ENCODE measurements around the gene SFMBT1.

Gene SFMBT1

DNA sequence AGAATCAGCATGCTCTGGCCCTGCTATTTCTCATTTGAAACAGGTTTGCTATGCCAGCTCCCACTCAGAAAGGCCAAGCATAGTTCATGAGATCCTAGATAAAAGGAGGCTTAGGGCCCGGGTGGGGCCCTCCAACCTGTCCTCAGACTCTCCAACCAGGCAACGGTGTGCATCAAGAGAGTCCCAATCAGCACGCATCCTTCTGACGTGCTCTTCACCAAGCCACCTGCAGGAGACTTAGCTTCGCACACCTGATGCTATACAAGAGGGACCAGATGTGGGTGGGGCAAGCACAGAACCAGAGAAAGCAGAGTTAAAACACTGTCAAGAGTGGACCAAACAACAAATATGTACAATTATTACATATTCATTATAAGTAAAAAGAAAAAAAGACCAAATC, 165.8 kb downstream of the SFMBT1 start:
- Histone ChIP-seq H3K9me3 (ENCODE audit: control insufficient read depth, low read length) (no peaks in the 10 kb centered on the region), H3K9ac (ENCODE audit: low read length) (no peak overlapping the region), H3K36me3 (ENCODE audit: control insufficient read depth, insufficient read depth, low read length) (no peaks in the 10 kb centered on the region), H3K4me1 (ENCODE audit: control insufficient read depth, insufficient read depth, low read length) (no peaks in the 10 kb centered on the region), H3K27me3 (ENCODE audit: control insufficient read depth, insufficient read depth, low read length) (no peaks in the 10 kb centered on the region), H3K4me3 (ENCODE audit: low read length) (no peak overlapping the region)

GRCh38 chr3:52879581-52879980, 166.3 kb downstream of the SFMBT1 start:
- Histone ChIP-seq H3K4me3 (ENCODE audit: low read length) (no peak overlapping the region), H3K9ac (ENCODE audit: low read length) (no peak overlapping the region), H3K27me3 (ENCODE audit: control insufficient read depth, insufficient read depth, low read length) (no peaks in the 10 kb centered on the region), H3K9me3 (ENCODE audit: control insufficient read depth, low read length) (no peaks in the 10 kb centered on the region), H3K4me1 (ENCODE audit: control insufficient read depth, insufficient read depth, low read length) (no peaks in the 10 kb centered on the region), H3K36me3 (ENCODE audit: control insufficient read depth, insufficient read depth, low read length) (no peaks in the 10 kb centered on the region)

DNA sequence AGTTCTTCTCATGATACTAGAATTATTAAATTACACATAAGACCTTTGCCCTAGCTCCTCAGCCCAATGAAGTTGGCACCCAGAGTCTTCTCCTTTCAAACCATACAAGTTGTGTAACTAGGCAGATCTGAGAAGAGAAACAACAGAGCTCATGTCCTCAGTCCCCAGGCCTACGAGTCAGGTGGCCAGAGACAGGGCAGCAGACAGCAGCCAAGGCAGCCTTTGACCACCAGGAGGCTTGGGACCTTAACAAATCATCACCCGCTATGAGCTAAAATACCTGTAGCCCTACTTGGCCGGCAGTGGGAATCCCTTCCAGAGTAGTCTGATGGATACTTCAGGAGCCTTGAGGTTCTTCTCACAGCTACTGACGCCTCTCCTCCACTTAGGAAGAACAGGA, 166.8 kb downstream of the SFMBT1 start:
- Histone ChIP-seq H3K36me3 (ENCODE audit: control insufficient read depth, insufficient read depth, low read length) (no peaks in the 10 kb centered on the region), H3K9me3 (ENCODE audit: control insufficient read depth, low read length) (no peaks in the 10 kb centered on the region), H3K27me3 (ENCODE audit: control insufficient read depth, insufficient read depth, low read length) (no peaks in the 10 kb centered on the region), H3K4me3 (ENCODE audit: low read length) (no peak overlapping the region), H3K9ac (ENCODE audit: low read length) (no peak overlapping the region), H3K4me1 (ENCODE audit: control insufficient read depth, insufficient read depth, low read length) (no peaks in the 10 kb centered on the region)

GRCh38 chr3:52877085-52877484, 168.8 kb downstream of the SFMBT1 start:
- Histone ChIP-seq H3K4me3 (ENCODE audit: low read length) (no peak overlapping the region), H3K9me3 (ENCODE audit: control insufficient read depth, low read length) (no peaks in the 10 kb centered on the region), H3K27me3 (ENCODE audit: control insufficient read depth, insufficient read depth, low read length) (no peaks in the 10 kb centered on the region), H3K36me3 (ENCODE audit: control insufficient read depth, insufficient read depth, low read length) (no peaks in the 10 kb centered on the region), H3K9ac (ENCODE audit: low read length) (no peak overlapping the region), H3K4me1 (ENCODE audit: control insufficient read depth, insufficient read depth, low read length) (no peaks in the 10 kb centered on the region)

- Histone ChIP-seq H3K27me3 (ENCODE audit: control insufficient read depth, insufficient read depth, low read length) (no peaks in the 10 kb centered on the region), H3K9me3 (ENCODE audit: control insufficient read depth, low read length) (no peaks in the 10 kb centered on the region), H3K4me3 (ENCODE audit: low read length) (no peak overlapping the region), H3K36me3 (ENCODE audit: control insufficient read depth, insufficient read depth, low read length) (no peaks in the 10 kb centered on the region), H3K9ac (ENCODE audit: low read length) (no peak overlapping the region), H3K4me1 (ENCODE audit: control insufficient read depth, insufficient read depth, low read length) (no peaks in the 10 kb centered on the region)
Observed at GRCh38 chr3:52874864-52875587, 170.8 kb downstream of the SFMBT1 start.

DNA sequence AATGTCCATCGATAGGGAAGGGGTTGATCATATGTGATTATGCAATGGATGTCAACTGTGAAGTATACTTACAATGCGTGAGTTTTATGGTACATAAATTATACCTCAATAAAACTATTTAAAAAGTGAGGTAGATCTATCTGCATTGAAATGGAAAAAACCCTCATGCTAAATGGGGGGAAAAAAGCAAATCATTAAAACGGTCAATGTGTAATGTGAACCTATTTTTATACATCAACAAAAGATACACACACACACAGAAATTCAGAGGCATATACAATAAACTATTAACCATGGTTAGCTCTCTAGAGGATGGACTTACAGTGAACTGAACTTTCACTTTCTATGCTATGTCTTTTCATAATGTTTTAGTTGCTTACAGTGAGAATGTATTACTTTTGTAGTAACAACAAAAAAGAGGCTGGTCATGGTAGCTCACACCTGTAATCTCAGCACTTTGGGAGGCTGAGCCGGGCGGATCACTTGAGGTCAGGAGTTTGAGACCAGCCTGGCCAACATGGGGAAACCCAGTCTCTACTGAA, 171.6 kb downstream of the SFMBT1 start:
- Histone ChIP-seq H3K9ac (ENCODE audit: low read length) (no peak overlapping the region), H3K4me3 (ENCODE audit: low read length) (no peak overlapping the region), H3K27me3 (ENCODE audit: control insufficient read depth, insufficient read depth, low read length) (no peaks in the 10 kb centered on the region), H3K36me3 (ENCODE audit: control insufficient read depth, insufficient read depth, low read length) (no peaks in the 10 kb centered on the region), H3K9me3 (ENCODE audit: control insufficient read depth, low read length) (no peaks in the 10 kb centered on the region), H3K4me1 (ENCODE audit: control insufficient read depth, insufficient read depth, low read length) (no peaks in the 10 kb centered on the region)

DNA sequence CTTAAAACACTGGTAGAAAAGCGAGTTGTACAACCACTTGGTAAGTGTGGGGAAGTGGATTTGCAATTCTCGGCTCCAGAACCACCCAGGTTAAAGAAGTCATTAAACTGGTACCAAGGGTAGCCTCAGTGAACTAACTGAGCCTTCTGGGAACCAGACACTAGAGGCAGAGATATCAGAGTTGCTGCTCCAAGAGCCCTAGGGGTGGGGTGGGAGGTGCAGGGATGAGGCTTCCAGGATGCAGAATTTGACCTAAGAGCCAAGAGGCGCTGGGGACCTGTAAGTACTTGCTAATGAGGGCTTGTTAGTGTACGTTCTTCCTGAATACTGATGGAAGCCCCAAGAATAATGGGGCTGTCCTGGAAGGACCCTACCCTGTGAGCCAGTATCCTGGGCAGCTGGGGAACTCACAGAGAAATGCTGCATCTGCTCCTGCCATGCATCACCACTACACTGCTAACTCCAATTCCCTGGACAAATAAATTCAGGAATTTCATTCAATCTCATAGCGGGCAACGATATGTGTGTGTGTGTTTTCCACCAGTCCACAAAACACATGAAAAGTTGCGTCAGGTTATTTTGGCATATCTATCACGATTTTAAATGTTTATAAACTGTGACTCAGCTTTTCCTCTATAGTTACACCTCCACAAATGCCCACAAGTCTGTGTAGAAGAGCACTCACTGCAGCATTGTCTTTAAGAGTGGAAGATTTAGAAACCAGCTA, 172.3 kb downstream of the SFMBT1 start:
- no peaks in the 10 kb centered on the region for H3K4me1 ChIP-seq (ENCODE audit: control insufficient read depth, insufficient read depth, low read length)
- H3K9ac ChIP-seq (ENCODE audit: low read length), result no peak overlapping the region
- H3K27me3 ChIP-seq (ENCODE audit: control insufficient read depth, insufficient read depth, low read length), result no peaks in the 10 kb centered on the region
- H3K36me3 ChIP-seq (ENCODE audit: control insufficient read depth, insufficient read depth, low read length), result no peaks in the 10 kb centered on the region
- no peak overlapping the region for H3K4me3 ChIP-seq (ENCODE audit: low read length)
- H3K9me3 ChIP-seq (ENCODE audit: control insufficient read depth, low read length), result no peaks in the 10 kb centered on the region

GRCh38 chr3:52872245-52872644, 173.6 kb downstream of the SFMBT1 start:
- H3K9me3 ChIP-seq (ENCODE audit: control insufficient read depth, low read length), result no peaks in the 10 kb centered on the region
- no peaks in the 10 kb centered on the region for H3K36me3 ChIP-seq (ENCODE audit: control insufficient read depth, insufficient read depth, low read length)
- H3K4me1 ChIP-seq (ENCODE audit: control insufficient read depth, insufficient read depth, low read length), result no peaks in the 10 kb centered on the region

GRCh38 chr3:52871761-52872160, 174.1 kb downstream of the SFMBT1 start:
- H3K4me3 ChIP-seq (ENCODE audit: low read length), result no peak overlapping the region
- no peaks in the 10 kb centered on the region for H3K9me3 ChIP-seq (ENCODE audit: control insufficient read depth, low read length)
- H3K9ac ChIP-seq (ENCODE audit: low read length), result no peak overlapping the region
- H3K4me1 ChIP-seq (ENCODE audit: control insufficient read depth, insufficient read depth, low read length), result no peaks in the 10 kb centered on the region
- no peaks in the 10 kb centered on the region for H3K36me3 ChIP-seq (ENCODE audit: control insufficient read depth, insufficient read depth, low read length)
- no peaks in the 10 kb centered on the region for H3K27me3 ChIP-seq (ENCODE audit: control insufficient read depth, insufficient read depth, low read length)

More at GRCh38 chr3:52872245-52872644, 173.6 kb downstream of the SFMBT1 start:
- Histone ChIP-seq H3K4me3 (ENCODE audit: low read length) (no peak overlapping the region), H3K9ac (ENCODE audit: low read length) (no peak overlapping the region), H3K27me3 (ENCODE audit: control insufficient read depth, insufficient read depth, low read length) (no peaks in the 10 kb centered on the region)

DNA sequence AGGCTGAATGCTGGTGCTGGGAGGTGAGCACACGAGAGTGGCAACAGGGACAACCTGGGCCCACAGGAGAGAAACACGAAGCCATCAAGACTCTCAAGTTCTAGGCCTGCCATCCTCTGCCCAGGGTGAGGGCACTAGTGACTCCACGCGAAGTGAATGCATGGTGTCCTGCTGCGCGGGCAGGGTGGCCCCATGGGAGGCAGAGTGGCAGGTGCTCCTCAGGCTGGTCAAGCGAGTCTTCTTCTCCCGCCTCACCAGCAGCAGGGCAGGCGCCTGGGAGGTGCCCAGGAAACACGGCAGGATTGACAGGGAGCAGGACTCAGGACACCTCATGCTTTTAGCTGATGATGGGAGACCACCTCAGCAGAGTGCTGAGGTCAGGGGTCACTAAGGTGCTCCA, 175.4 kb downstream of the SFMBT1 start:
- Histone ChIP-seq H3K9ac (ENCODE audit: low read length) (no peak overlapping the region), H3K27me3 (ENCODE audit: control insufficient read depth, insufficient read depth, low read length) (no peaks in the 10 kb centered on the region), H3K4me1 (ENCODE audit: control insufficient read depth, insufficient read depth, low read length) (no peaks in the 10 kb centered on the region), H3K9me3 (ENCODE audit: control insufficient read depth, low read length) (no peaks in the 10 kb centered on the region), H3K36me3 (ENCODE audit: control insufficient read depth, insufficient read depth, low read length) (no peaks in the 10 kb centered on the region), H3K4me3 (ENCODE audit: low read length) (no peak overlapping the region)

GRCh38 chr3:52866427-52866826, 179.4 kb downstream of the SFMBT1 start:
- Histone ChIP-seq H3K9ac (ENCODE audit: low read length) (no peak overlapping the region), H3K9me3 (ENCODE audit: control insufficient read depth, low read length) (no peaks in the 10 kb centered on the region), H3K4me3 (ENCODE audit: low read length) (no peak overlapping the region), H3K4me1 (ENCODE audit: control insufficient read depth, insufficient read depth, low read length) (no peaks in the 10 kb centered on the region), H3K36me3 (ENCODE audit: control insufficient read depth, insufficient read depth, low read length) (no peaks in the 10 kb centered on the region), H3K27me3 (ENCODE audit: control insufficient read depth, insufficient read depth, low read length) (no peaks in the 10 kb centered on the region)

GRCh38 chr3:52865994-52866393, 179.9 kb downstream of the SFMBT1 start:
- no peak overlapping the region for H3K9ac ChIP-seq (ENCODE audit: low read length)
- no peaks in the 10 kb centered on the region for H3K27me3 ChIP-seq (ENCODE audit: control insufficient read depth, insufficient read depth, low read length)
- H3K4me1 ChIP-seq (ENCODE audit: control insufficient read depth, insufficient read depth, low read length), result no peaks in the 10 kb centered on the region
- no peaks in the 10 kb centered on the region for H3K9me3 ChIP-seq (ENCODE audit: control insufficient read depth, low read length)
- H3K4me3 ChIP-seq (ENCODE audit: low read length), result no peak overlapping the region
- no peaks in the 10 kb centered on the region for H3K36me3 ChIP-seq (ENCODE audit: control insufficient read depth, insufficient read depth, low read length)

Data from mucosa of stomach (tissue), 1 donor.